ENCODE measurements around the gene GPA33. TPM values are rescaled to one million over a fixed set of nuclear protein-coding genes. Genes with fewer than 3 reads are reported as not detected.

The GPA33 gene, protein sequence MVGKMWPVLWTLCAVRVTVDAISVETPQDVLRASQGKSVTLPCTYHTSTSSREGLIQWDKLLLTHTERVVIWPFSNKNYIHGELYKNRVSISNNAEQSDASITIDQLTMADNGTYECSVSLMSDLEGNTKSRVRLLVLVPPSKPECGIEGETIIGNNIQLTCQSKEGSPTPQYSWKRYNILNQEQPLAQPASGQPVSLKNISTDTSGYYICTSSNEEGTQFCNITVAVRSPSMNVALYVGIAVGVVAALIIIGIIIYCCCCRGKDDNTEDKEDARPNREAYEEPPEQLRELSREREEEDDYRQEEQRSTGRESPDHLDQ
- 0.11 TPM in 1 of 2 replicates, not detected in the other for total RNA-seq (2021)
- long read RNA-seq: 0 reads

DNA sequence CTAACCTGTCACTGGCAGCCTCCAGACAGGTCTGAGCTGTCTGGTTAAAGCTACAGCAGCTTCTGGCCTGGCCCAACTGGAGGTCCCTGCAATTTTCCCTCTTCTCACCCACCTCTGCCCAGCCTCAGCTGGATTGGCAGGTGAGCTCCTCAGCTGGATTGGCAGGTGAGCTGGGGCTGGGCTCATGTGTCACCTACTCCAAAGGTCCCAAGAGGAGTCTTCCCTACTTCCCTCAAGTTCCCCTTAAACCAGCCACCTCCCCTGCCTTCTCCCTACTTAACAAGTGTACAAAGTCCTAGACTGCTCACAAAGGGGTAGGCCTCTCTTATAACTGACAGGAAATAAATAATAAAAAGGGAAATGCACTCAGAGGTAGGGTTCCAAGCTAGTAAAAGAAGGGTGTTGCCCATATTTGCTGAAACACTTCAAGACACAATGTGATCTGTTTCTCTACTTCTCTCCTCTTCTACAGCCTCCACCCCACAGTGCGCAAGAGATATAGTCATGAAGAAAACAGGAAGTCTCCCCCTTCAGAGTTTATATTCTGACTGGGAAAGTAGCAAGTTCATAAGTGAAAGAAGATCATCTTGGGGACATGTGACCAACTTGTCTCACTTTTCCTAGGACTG, at the start of gene GPA33:
Gene GPA33 (minus strand): TSS at position 64 of the 629 bp plus-strand sequence. CDS start 90 bp downstream, outside the sequence.
- no peak within 1 kb of the TSS for H2BK12ac ChIP-seq (ENCODE audit: insufficient read length, low read depth, low read length)
- no peak within 1 kb of the TSS for H3K27ac Mint-ChIP-seq
- H3K79me2 ChIP-seq (ENCODE audit: insufficient read depth, low read length): no peaks in the 10 kb centered on the region
- no peaks in the 10 kb centered on the region for H3K9me3 Mint-ChIP-seq
- no peak within 1 kb of the TSS for H3K18ac ChIP-seq (ENCODE audit: insufficient read length, low read depth, low read length)
- no peaks in the 10 kb centered on the region for H3K9me3 ChIP-seq (ENCODE audit: control insufficient read depth, low read depth, low read length)
- H3K23ac ChIP-seq (ENCODE audit: insufficient read length, low read depth, low read length): no peak within 1 kb of the TSS
- H2BK120ac ChIP-seq (ENCODE audit: low read depth, low read length, poor library complexity, severe bottlenecking): no peak within 1 kb of the TSS
- H3K36me3 Mint-ChIP-seq (ENCODE audit: insufficient read depth in 1 of 3, low read depth in 3 of 3): no peaks in the 10 kb centered on the region
- H2BK20ac ChIP-seq (ENCODE audit: low read depth, low read length, poor library complexity, severe bottlenecking): no peak within 1 kb of the TSS
- H2BK5ac ChIP-seq (ENCODE audit: insufficient read length, low read length): no peak within 1 kb of the TSS
- no peak within 1 kb of the TSS for H4K8ac ChIP-seq (replicated peaks; ENCODE audit: insufficient read length, low read depth, low read length)
- H3K4me2 ChIP-seq (ENCODE audit: insufficient read depth, insufficient read length, low read length): no peak within 1 kb of the TSS
- H3T11ph ChIP-seq (ENCODE audit: low read length): no peak within 1 kb of the TSS
- H3K9ac ChIP-seq (ENCODE audit: extremely low read depth, insufficient read length, low read length): no peak within 1 kb of the TSS
- H3K4me3 Mint-ChIP-seq: no peak within 1 kb of the TSS
- H3K4ac ChIP-seq (ENCODE audit: low read depth, low read length): no peak within 1 kb of the TSS
- no CpG with 5 or more reads among the region's 1 CpG for WGBS (ENCODE audit: extremely low coverage, insufficient read length, low lambda C conversion rate)
- H3K27me3 ChIP-seq (ENCODE audit: insufficient read depth, low read length): no peaks in the 10 kb centered on the region; the same call in 1 of the 2 replicates
- no peaks in the 10 kb centered on the region for H3K4me1 ChIP-seq (ENCODE audit: insufficient read depth, low read length)
- peaks cover 18 to 27% of the 10 kb centered on the region in 2 experiments for H3K4me1 Mint-ChIP-seq
- no peaks in the 10 kb centered on the region for H3K23me2 ChIP-seq (ENCODE audit: insufficient read length, low read depth, low read length, poor library complexity, severe bottlenecking)
- no peaks in the 10 kb centered on the region for H3K79me1 ChIP-seq (ENCODE audit: insufficient read depth, low read depth, low read length, poor library complexity, severe bottlenecking)
- DNase-seq: no peak
- no peak within 1 kb of the TSS for H2BK15ac ChIP-seq (ENCODE audit: low read depth, low read length)
- H3K14ac ChIP-seq (ENCODE audit: insufficient read depth, low read length): no peak within 1 kb of the TSS
- H3K27ac ChIP-seq (ENCODE audit: insufficient read length, low read depth, low read length): no peak within 1 kb of the TSS
- H3K27me3 Mint-ChIP-seq (ENCODE audit: low read depth): peaks cover 1% of the 10 kb centered on the region; the same call in 1 of the 2 replicates
- no peak within 1 kb of the TSS for H3K56ac ChIP-seq (ENCODE audit: insufficient read length, low read depth, low read length)
- no peak within 1 kb of the TSS for H4K5ac ChIP-seq (ENCODE audit: insufficient read length, low read depth, low read length)
- no peak within 1 kb of the TSS for H2AFZ ChIP-seq (ENCODE audit: low read length)
- no peak within 1 kb of the TSS for H4K91ac ChIP-seq (ENCODE audit: insufficient read length, low read depth, low read length)
- TF ChIP-seq, protein P1, sequence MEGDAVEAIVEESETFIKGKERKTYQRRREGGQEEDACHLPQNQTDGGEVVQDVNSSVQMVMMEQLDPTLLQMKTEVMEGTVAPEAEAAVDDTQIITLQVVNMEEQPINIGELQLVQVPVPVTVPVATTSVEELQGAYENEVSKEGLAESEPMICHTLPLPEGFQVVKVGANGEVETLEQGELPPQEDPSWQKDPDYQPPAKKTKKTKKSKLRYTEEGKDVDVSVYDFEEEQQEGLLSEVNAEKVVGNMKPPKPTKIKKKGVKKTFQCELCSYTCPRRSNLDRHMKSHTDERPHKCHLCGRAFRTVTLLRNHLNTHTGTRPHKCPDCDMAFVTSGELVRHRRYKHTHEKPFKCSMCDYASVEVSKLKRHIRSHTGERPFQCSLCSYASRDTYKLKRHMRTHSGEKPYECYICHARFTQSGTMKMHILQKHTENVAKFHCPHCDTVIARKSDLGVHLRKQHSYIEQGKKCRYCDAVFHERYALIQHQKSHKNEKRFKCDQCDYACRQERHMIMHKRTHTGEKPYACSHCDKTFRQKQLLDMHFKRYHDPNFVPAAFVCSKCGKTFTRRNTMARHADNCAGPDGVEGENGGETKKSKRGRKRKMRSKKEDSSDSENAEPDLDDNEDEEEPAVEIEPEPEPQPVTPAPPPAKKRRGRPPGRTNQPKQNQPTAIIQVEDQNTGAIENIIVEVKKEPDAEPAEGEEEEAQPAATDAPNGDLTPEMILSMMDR (conservative IDR thresholded peaks at IDR 0.05): no peak
- H2AK5ac ChIP-seq (ENCODE audit: insufficient read length, low read length): no peak within 1 kb of the TSS
- H4K20me1 ChIP-seq (ENCODE audit: control insufficient read depth, insufficient read depth, insufficient read length): no peaks in the 10 kb centered on the region
